GM21737 (cell line): ENCODE measurements around the gene PDCD11.
"Not testable (repeated sequence)": the region's sequence is repeated elsewhere in the genome, so short reads cannot be mapped to it uniquely, and the experiment has no call there.

Source experiments
- ATAC-seq: cut with Tn5 transposase; IDR thresholded peaks from one replicate; pipeline ENCODE4 v1.9.1; 2021; ENCODE audit warnings: mild to moderate bottlenecking, moderate library complexity; ENCODE audit not compliant: unreplicated experiment

Gene PDCD11

GRCh38 chr10:103470761-103471653, 74.6 kb downstream of the PDCD11 start:
- peak; percentile 64 for ATAC-seq

DNA sequence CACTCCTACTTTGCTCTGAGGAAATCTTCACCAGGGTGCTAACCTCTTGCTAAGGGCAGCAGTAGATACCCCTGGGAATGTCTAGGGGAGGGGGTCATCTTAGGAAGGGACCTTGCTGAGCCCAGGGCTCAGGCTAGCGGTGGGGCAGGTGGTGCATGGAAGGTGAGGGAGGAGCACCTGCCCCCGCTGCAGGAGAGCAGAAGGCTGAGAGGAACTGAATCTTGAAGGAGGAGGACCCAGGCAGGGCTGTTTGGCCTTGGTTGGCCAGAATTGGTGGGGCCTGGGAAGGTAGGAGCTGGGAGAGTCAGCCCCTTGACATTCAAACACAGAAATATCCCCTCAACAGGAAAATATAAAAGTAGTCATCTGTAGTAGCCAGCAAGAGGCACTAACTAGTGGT, 75.6 kb downstream of the PDCD11 start:
- ATAC-seq = no peak

GRCh38 chr10:103473261-103473671, 76.8 kb downstream of the PDCD11 start:
- ATAC-seq = no peak

DNA sequence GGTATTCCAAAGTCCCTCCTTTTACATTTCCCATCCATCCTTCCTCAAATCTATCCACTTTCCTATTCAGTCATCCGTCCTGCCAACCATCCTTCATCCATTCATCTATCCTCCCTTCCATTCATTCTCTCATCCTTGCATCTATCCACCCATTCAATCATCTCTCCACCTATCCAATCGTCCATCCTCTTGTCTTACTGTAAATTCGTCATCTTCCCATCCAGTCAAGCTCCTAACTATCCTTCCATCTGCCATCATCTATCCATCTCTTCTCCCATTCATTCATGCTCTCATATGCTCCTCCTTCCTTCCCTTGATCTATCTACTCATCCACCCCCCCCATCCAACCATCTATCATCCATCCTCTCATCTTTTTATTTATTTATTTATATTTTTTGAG, 77.7 kb downstream of the PDCD11 start:
- ATAC-seq = no peak

DNA sequence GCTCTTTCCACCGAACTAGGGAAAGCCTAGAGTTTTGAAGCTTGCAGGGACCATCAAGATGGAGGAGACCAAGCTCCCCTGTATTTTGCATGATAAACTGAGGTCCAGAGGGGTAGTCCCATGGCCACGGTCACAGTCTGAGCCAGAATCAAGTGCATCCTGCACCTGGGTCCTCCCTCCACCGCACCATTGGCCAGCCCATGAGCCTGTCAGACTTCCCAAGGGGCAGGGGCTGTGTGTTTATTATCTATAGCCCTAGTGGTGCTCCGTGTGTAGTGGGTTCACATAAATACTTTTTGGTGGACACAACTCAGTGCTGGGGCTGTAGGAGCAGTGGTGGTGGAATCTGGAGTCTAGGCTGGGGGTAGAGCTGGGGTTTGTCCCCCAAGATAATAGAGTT, 79.0 kb downstream of the PDCD11 start:
- no peak for ATAC-seq

- no peak for ATAC-seq
Measured at GRCh38 chr10:103476046-103476768, 79.8 kb downstream of the PDCD11 start.

DNA sequence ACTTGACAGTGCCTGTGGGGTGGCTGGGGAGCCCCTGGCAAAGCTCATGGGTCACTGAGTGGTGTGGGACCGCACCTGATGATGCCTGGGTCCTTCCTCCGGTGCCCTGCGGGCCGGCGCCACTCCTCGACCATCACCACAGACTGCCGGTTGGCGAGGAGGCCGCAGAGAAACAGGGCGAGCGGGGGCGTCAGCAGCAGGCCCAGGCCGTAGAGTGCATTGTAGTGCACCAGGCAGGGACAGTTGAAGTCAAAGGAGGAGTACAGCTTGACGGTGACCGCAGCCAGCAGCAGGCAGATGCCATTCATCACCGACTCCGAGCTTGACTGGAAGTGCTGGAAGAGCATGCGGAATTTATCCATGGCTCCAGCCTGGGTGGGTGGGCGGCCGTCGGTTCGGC, 82.2 kb downstream of the PDCD11 start:
- ATAC-seq = no peak

GRCh38 chr10:103479135-103479534, 82.7 kb downstream of the PDCD11 start, which contains the start of gene CALHM3:
Gene CALHM3, minus strand, starts transcription at chr10:103479240. Its CDS starts 208 bp downstream, at chr10:103479032.
- no peak for ATAC-seq

- no peak for ATAC-seq
Measured at GRCh38 chr10:103480521-103480920, 84.1 kb downstream of the PDCD11 start.

DNA sequence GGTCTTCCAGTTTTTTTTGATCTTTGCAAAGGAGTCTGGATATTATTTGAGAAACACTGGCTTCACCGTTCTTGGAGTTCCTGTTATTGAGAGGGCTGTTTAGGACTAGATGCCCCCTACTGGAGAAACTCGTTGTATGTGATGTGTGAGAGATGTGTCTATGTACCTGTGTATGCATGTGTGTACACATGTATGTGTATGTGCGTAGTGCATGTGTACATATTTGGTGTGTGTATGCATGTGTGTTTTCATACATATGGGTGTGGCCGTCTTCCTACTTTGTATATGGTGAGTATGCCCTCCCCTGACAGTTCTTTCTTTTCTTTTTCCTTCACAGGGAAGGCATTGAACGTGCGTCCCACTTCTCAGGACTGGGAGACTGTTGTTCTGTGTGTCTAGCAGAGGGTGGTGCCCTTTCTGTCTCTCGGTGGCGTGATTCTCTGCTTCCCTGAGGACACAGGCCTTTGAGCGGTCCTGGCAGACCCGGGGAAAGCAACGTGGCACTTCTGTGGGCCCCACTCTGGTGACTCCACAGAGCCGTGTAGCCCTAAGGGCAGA, 85.6 kb downstream of the PDCD11 start:
- ATAC-seq = no peak

- not testable (repeated sequence) for ATAC-seq
Measured at GRCh38 chr10:103486635-103487409, 90.4 kb downstream of the PDCD11 start.

GRCh38 chr10:103487410-103487708, 90.9 kb downstream of the PDCD11 start:
- no peak for ATAC-seq

- no peak for ATAC-seq
Measured at GRCh38 chr10:103490986-103491314, 94.5 kb downstream of the PDCD11 start.

DNA sequence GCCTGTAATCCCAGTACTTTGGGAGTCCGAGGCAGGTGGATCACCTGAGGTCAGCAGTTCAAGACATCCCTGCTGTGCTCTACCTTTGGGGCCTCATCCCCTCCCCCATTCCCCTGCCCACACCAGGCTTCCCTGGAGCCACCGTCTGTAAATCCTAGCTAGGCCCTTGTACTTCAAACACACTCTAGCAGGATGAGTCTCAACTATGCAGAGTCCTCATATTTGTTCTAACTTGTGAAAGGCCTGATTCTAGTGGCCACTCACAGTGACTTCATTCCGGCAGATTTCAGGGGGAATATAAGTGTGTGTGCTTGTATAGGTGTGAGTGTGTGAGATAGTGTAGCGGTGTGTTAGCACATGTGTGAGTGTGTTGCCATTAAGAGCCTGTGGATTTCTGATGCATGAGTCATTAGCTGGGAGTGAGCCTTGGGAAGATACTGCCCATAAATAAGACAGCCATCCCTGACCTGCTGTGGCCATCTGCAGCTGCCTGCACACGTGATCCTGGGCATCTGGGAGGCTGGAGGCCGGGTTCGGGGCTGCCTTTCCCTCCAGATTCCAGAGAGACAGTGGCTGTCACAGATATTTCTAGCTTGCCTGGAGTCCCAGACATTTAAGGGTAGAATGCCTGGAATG, 95.4 kb downstream of the PDCD11 start:
- ATAC-seq = no peak

- no peak for ATAC-seq
Measured at GRCh38 chr10:103492655-103493261, 96.3 kb downstream of the PDCD11 start.

- ATAC-seq = no peak
Measured at GRCh38 chr10:103493362-103493915, 97.0 kb downstream of the PDCD11 start, which contains the start of gene NEURL1. Gene NEURL1, plus strand, starts transcription at chr10:103493705. Its CDS starts 683 bp downstream, at chr10:103494388.

GRCh38 chr10:103493916-103494877, 97.8 kb downstream of the PDCD11 start:
- ATAC-seq = no peak

- ATAC-seq = no peak
Measured at GRCh38 chr10:103495321-103495720, 98.9 kb downstream of the PDCD11 start.
